Neural cell (in vitro differentiated cells): ENCODE measurements around the gene C5. TPM values are rescaled to one million over a fixed set of nuclear protein-coding genes. Genes with fewer than 3 reads are reported as not detected.

Experiments used
- H2AFZ ChIP-seq: fragments of 200-600, 300-800 bp; sonication (generic), shearing (Covaris generic); 2 replicates; pipeline ENCODE4 v1.6.0; 2014; ENCODE audit warnings: low read depth, mild to moderate bottlenecking, antibody characterized with exemption, low read length, moderate library complexity
- H3F3A ChIP-seq: fragments of 200-600 bp; shearing (Covaris generic); 2 replicates; pipeline ENCODE4 v1.6.1; 2016; ENCODE audit warnings: mild to moderate bottlenecking, moderate library complexity, mixed read lengths, antibody characterized with exemption, low read length; ENCODE audit not compliant: insufficient read depth, poor library complexity, severe bottlenecking
- H3K27ac ChIP-seq: fragments of 200-600, 300-800 bp; sonication (generic), shearing (Covaris generic); 2 replicates; pipeline ENCODE4 v1.5.1; 2014; ENCODE audit warnings: mild to moderate bottlenecking, low read length, moderate library complexity
- H3K27me3 ChIP-seq: fragments of 300-800, 200-600 bp; sonication (generic), shearing (Covaris generic); 2 replicates; pipeline ENCODE4 v1.6.0; 2014; ENCODE audit warnings: mild to moderate bottlenecking, low read depth, low read length, moderate library complexity; ENCODE audit not compliant: insufficient read depth
- H3K36me3 ChIP-seq: fragments of 300-800, 200-600 bp; sonication (generic), shearing (Covaris generic); 2 replicates; pipeline ENCODE4 v1.5.1; 2014; ENCODE audit warnings: mild to moderate bottlenecking, antibody characterized with exemption, low read length, moderate library complexity; ENCODE audit not compliant: insufficient read depth
- H3K4me2 ChIP-seq: fragments of 300-800, 200-600 bp; sonication (generic), shearing (Covaris generic); 2 replicates; pipeline ENCODE4 v1.6.0; 2014; ENCODE audit warnings: mild to moderate bottlenecking, low read length
- H3K4me3 ChIP-seq: fragments of 300-800, 200-600 bp; sonication (generic), shearing (Covaris generic); 2 replicates; pipeline ENCODE4 v1.5.1; 2014; ENCODE audit warnings: mild to moderate bottlenecking, low read length, moderate library complexity
- H3K79me2 ChIP-seq: fragments of 200-600 bp; shearing (Covaris generic); replicated peaks from 2 replicates; pipeline ENCODE4 v1.6.0; 2014; ENCODE audit warnings: mild to moderate bottlenecking, low read length, moderate library complexity; ENCODE audit not compliant: insufficient read depth
- H3K9ac ChIP-seq: fragments of 300-800, 200-600 bp; sonication (generic), shearing (Covaris generic); 2 replicates; pipeline ENCODE4 v1.6.1; 2016; ENCODE audit warnings: mild to moderate bottlenecking, low read length, mixed read lengths
- H3K9me2 ChIP-seq: fragments of 200-600 bp; shearing (Covaris generic); 2 replicates; pipeline ENCODE4 v1.6.1; 2016; ENCODE audit warnings: mild to moderate bottlenecking, low read length, mixed read lengths; ENCODE audit not compliant: insufficient read depth
- H3K9me3 ChIP-seq: fragments of 200-600, 300-800 bp; sonication (generic), shearing (Covaris generic); 2 replicates; pipeline ENCODE4 v1.6.1; 2016; ENCODE audit warnings: mild to moderate bottlenecking, mixed run types, low read length, moderate library complexity, mixed read lengths
- H4K20me1 ChIP-seq: fragments of 200-600 bp; shearing (Covaris generic); 2 replicates; pipeline ENCODE4 v1.6.1; 2016; ENCODE audit warnings: mild to moderate bottlenecking, mixed run types; ENCODE audit not compliant: insufficient read depth
- EP300 ChIP-seq: fragments of 450-650 bp; conservative IDR thresholded peaks from 2 replicates; pipeline ENCODE4 v1.6.1; 2014; ENCODE audit warnings: antibody characterized with exemption, mild to moderate bottlenecking, moderate library complexity; ENCODE audit not compliant: poor library complexity, severe bottlenecking
- EZH2 ChIP-seq: fragments of 200-600, 300-800 bp; shearing (Covaris generic), sonication (generic); IDR thresholded peaks from 2 replicates; pipeline ENCODE4 v1.6.1; 2014; ENCODE audit warnings: antibody characterized with exemption, low read length, borderline replicate concordance, mild to moderate bottlenecking; ENCODE audit not compliant: insufficient read depth, poor library complexity, severe bottlenecking
- MXI1 ChIP-seq: fragments of 450-650 bp; conservative IDR thresholded peaks from 2 replicates; pipeline ENCODE4 v1.6.1; 2014; ENCODE audit warnings: antibody characterized with exemption, mild to moderate bottlenecking; ENCODE audit not compliant: poor library complexity, severe bottlenecking
- POLR2AphosphoS5 ChIP-seq: IDR thresholded peaks from 2 replicates; pipeline ENCODE4 v1.6.1; 2012
- RAD21 ChIP-seq: fragments of 450-650 bp; conservative IDR thresholded peaks from 2 replicates; pipeline ENCODE4 v1.6.1; 2014; ENCODE audit warnings: antibody characterized with exemption, mild to moderate bottlenecking, moderate library complexity
- SMC3 ChIP-seq: fragments of 450-650 bp; conservative IDR thresholded peaks from 2 replicates; pipeline ENCODE4 v1.6.1; 2014; ENCODE audit warnings: antibody characterized with exemption, mild to moderate bottlenecking, moderate library complexity; ENCODE audit not compliant: poor library complexity
- TAF1 ChIP-seq: IDR thresholded peaks from 2 replicates; pipeline ENCODE4 v1.6.1; 2012; ENCODE audit warnings: low read depth
- polyA plus RNA-seq: library from polyadenylated mRNA; depleted of rRNA; stranded (reverse); fragments of >200 nt; gene quantifications from 2 replicates; pipeline ENCODE4 v1.2.3, GENCODE V29; 2014
- TF ChIP-seq, protein P1 (sequence below): fragments of 450-650 bp; IDR thresholded peaks from 2 replicates; pipeline ENCODE4 v1.5.1; 2014; ENCODE audit warnings: antibody characterized with exemption, mild to moderate bottlenecking, moderate library complexity; ENCODE audit not compliant: poor library complexity, severe bottlenecking
- TF ChIP-seq, protein P2 (sequence below): IDR thresholded peaks from 2 replicates; pipeline ENCODE4 v1.6.1; 2012; ENCODE audit warnings: borderline replicate concordance

C5 gene
- polyA plus RNA-seq, 1 donor from 2014 or later = 3.8 TPM

DNA sequence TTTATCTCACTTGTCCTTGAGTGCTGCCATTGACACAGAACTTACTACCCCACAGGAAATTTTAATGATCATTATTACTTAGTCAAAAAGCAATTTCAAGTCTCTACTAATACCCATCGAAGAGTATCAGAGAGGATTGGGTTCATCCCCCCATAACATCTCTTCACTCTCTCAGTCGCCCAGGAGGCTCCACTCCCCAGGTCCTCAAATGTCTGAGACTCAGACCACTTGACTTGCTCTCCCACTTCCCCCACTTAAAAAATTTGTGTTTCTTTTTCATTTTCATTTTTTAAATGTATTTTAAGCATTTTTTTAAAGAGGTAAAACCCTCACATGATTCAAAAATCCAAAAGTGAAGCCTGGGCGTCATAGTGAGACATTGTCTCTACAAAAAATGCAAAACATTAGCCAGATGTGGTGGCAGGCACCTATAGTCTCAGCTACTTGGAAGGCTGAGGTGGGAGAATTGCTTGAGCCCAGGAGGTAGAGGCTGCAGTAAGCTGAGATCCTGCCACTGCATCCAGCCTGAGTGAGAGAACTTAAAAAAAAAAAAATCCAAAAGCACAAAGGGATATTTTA is 66.7 kb downstream of the C5 start:
- no peaks in the 10 kb centered on the region for H3K27me3 ChIP-seq
- no peak overlapping the region for H3K27ac ChIP-seq
- no peaks in the 10 kb centered on the region for H3F3A ChIP-seq
- no peaks in the 10 kb centered on the region for H3K9me2 ChIP-seq
- no peak overlapping the region for H3K4me3 ChIP-seq
- H4K20me1 ChIP-seq = no peaks in the 10 kb centered on the region
- H3K79me2 ChIP-seq = no peaks in the 10 kb centered on the region
- H3K9me3 ChIP-seq = no peaks in the 10 kb centered on the region
- H3K9ac ChIP-seq = no peak overlapping the region
- TF ChIP-seq SMC3 (no peak), POLR2AphosphoS5 (no peak), TAF1 (no peak), MXI1 (no peak), RAD21 (no peak), EP300 (no peak), EZH2 (no peak)
- TF ChIP-seq, protein P1, sequence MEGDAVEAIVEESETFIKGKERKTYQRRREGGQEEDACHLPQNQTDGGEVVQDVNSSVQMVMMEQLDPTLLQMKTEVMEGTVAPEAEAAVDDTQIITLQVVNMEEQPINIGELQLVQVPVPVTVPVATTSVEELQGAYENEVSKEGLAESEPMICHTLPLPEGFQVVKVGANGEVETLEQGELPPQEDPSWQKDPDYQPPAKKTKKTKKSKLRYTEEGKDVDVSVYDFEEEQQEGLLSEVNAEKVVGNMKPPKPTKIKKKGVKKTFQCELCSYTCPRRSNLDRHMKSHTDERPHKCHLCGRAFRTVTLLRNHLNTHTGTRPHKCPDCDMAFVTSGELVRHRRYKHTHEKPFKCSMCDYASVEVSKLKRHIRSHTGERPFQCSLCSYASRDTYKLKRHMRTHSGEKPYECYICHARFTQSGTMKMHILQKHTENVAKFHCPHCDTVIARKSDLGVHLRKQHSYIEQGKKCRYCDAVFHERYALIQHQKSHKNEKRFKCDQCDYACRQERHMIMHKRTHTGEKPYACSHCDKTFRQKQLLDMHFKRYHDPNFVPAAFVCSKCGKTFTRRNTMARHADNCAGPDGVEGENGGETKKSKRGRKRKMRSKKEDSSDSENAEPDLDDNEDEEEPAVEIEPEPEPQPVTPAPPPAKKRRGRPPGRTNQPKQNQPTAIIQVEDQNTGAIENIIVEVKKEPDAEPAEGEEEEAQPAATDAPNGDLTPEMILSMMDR = no peak
- TF ChIP-seq, protein P2, sequence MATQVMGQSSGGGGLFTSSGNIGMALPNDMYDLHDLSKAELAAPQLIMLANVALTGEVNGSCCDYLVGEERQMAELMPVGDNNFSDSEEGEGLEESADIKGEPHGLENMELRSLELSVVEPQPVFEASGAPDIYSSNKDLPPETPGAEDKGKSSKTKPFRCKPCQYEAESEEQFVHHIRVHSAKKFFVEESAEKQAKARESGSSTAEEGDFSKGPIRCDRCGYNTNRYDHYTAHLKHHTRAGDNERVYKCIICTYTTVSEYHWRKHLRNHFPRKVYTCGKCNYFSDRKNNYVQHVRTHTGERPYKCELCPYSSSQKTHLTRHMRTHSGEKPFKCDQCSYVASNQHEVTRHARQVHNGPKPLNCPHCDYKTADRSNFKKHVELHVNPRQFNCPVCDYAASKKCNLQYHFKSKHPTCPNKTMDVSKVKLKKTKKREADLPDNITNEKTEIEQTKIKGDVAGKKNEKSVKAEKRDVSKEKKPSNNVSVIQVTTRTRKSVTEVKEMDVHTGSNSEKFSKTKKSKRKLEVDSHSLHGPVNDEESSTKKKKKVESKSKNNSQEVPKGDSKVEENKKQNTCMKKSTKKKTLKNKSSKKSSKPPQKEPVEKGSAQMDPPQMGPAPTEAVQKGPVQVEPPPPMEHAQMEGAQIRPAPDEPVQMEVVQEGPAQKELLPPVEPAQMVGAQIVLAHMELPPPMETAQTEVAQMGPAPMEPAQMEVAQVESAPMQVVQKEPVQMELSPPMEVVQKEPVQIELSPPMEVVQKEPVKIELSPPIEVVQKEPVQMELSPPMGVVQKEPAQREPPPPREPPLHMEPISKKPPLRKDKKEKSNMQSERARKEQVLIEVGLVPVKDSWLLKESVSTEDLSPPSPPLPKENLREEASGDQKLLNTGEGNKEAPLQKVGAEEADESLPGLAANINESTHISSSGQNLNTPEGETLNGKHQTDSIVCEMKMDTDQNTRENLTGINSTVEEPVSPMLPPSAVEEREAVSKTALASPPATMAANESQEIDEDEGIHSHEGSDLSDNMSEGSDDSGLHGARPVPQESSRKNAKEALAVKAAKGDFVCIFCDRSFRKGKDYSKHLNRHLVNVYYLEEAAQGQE = no peak
- H2AFZ ChIP-seq = no peak overlapping the region
- H3K4me2 ChIP-seq = no peak overlapping the region
- H3K36me3 ChIP-seq = no peaks in the 10 kb centered on the region

DNA sequence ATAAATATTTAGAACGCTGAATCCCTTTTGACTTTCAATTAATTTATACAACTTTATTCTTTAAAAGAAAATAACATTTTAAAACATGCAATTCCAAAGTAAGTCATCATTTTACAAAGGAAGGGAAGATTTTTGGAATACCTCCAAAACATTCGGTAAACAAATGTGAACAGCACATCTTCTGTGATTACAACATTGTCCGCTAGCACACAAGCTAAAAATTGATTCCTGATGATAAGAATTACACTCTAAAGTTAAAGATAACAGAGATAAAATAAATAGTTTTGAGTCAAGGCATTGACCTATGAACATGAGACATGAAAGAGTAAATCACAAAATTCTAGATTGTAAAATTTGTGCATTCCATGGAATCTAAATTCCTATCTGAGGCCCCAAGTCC is 67.2 kb downstream of the C5 start:
- Histone ChIP-seq H4K20me1 (no peaks in the 10 kb centered on the region), H3K4me2 (no peak overlapping the region), H3K36me3 (no peaks in the 10 kb centered on the region), H3F3A (no peaks in the 10 kb centered on the region), H3K9me3 (no peaks in the 10 kb centered on the region), H3K4me3 (no peak overlapping the region), H3K27me3 (no peaks in the 10 kb centered on the region), H3K27ac (no peak overlapping the region), H2AFZ (no peak overlapping the region), H3K9ac (no peak overlapping the region), H3K79me2 (no peaks in the 10 kb centered on the region), H3K9me2 (no peaks in the 10 kb centered on the region)
- TF ChIP-seq EP300 (no peak), POLR2AphosphoS5 (no peak), TAF1 (no peak), RAD21 (no peak), EZH2 (no peak), MXI1 (no peak), SMC3 (no peak)
- TF ChIP-seq, protein P1 = no peak
- TF ChIP-seq, protein P2 = no peak
